GM23338 (cell line): ENCODE results near the gene FBXW11. TPM values are rescaled to one million over a fixed set of nuclear protein-coding genes. Genes with fewer than 3 reads are reported as not detected.

Source experiments
- ATAC-seq: fragments of 200-7000 bp; cut with Tn5 transposase; 3 replicates; pipeline ENCODE4 v1.9.1; 2020
- DNase-seq: peaks from one replicate; pipeline ENCODE4 v3.0.0-alpha.2; 2015; ENCODE audit warnings: low spot score
- H2AFZ ChIP-seq: fragments of 200-600 bp; sonication (generic); 2 replicates; pipeline ENCODE4 v1.8.0; 2016; ENCODE audit warnings: antibody characterized with exemption, mild to moderate bottlenecking, moderate library complexity
- H3F3A ChIP-seq: fragments of 200-600 bp; sonication (generic); replicated peaks from 2 replicates; pipeline ENCODE4 v1.8.0; 2017; ENCODE audit warnings: antibody characterized with exemption, mixed run types, low read depth
- H3K27ac ChIP-seq: fragments of 200-600 bp; sonication (generic); 2 replicates; pipeline ENCODE4 v1.6.1; 2016; ENCODE audit warnings: low read depth
- H3K27me3 ChIP-seq: fragments of 200-600 bp; sonication (generic); 2 replicates; pipeline ENCODE4 v1.8.0; 2016; ENCODE audit warnings: mild to moderate bottlenecking, mixed run types, moderate library complexity; ENCODE audit not compliant: insufficient read depth
- H3K36me3 ChIP-seq: fragments of 200-600 bp; sonication (generic); 2 replicates; pipeline ENCODE4 v1.8.0; 2016; ENCODE audit warnings: mild to moderate bottlenecking; ENCODE audit not compliant: insufficient read depth
- H3K4me1 ChIP-seq: fragments of 200-600 bp; sonication (generic); 2 replicates; pipeline ENCODE4 v1.8.0; 2016; ENCODE audit warnings: mild to moderate bottlenecking, moderate library complexity; ENCODE audit not compliant: insufficient read depth
- H3K4me2 ChIP-seq: fragments of 200-600 bp; sonication (generic); 2 replicates; pipeline ENCODE4 v1.7.1; 2017; ENCODE audit warnings: mixed run types
- H3K4me3 ChIP-seq: fragments of 200-600 bp; sonication (generic); 2 replicates; pipeline ENCODE4 v1.6.1; 2016; ENCODE audit warnings: mixed run types
- H3K79me2 ChIP-seq: fragments of 200-600 bp; sonication (generic); replicated peaks from 2 replicates; pipeline ENCODE4 v1.8.0; 2017; ENCODE audit warnings: mild to moderate bottlenecking; ENCODE audit not compliant: insufficient read depth
- H3K9me2 ChIP-seq: fragments of 200-600 bp; sonication (generic); 2 replicates; pipeline ENCODE4 v1.8.0; 2017; ENCODE audit not compliant: insufficient read depth
- H4K20me1 ChIP-seq: fragments of 200-600 bp; sonication (generic); replicated peaks from 2 replicates; pipeline ENCODE4 v1.8.0; 2017; ENCODE audit warnings: mild to moderate bottlenecking; ENCODE audit not compliant: insufficient read depth
- H3K27ac Mint-ChIP-seq: 2 replicates; pipeline ENCODE4 v1.8.0; 2020; ENCODE audit warnings: inconsistent platforms, mild to moderate bottlenecking, moderate library complexity, mixed read lengths
- H3K27me3 Mint-ChIP-seq: 3 replicates; pipeline ENCODE4 v1.8.0; 2022; ENCODE audit warnings: low read depth, mild to moderate bottlenecking, moderate library complexity, mixed read lengths, inconsistent platforms; ENCODE audit not compliant: insufficient read depth, poor library complexity
- H3K36me3 Mint-ChIP-seq: 3 replicates; pipeline ENCODE4 v1.8.0; 2021; ENCODE audit warnings: low read depth, mild to moderate bottlenecking, inconsistent platforms, moderate library complexity, mixed read lengths
- H3K4me1 Mint-ChIP-seq: 3 replicates; pipeline ENCODE4 v1.8.0; 2020; ENCODE audit warnings: mild to moderate bottlenecking, inconsistent platforms, mixed read lengths
- H3K4me3 Mint-ChIP-seq: 3 replicates; pipeline ENCODE4 v1.8.0; 2021; ENCODE audit warnings: moderate library complexity, mild to moderate bottlenecking, inconsistent platforms, mixed read lengths
- H3K9me3 Mint-ChIP-seq: 3 replicates; pipeline ENCODE4 v1.8.0; 2020; ENCODE audit warnings: moderate library complexity, mild to moderate bottlenecking, inconsistent platforms, mixed read lengths
- CREB1 ChIP-seq: fragments of 250-450 bp; sonication (Bioruptor Pico); IDR thresholded peaks from 2 replicates; pipeline ENCODE4 v1.5.0; 2020; ENCODE audit warnings: low read depth, mild to moderate bottlenecking, moderate library complexity
- EZH2phosphoT487 ChIP-seq: fragments of 200-600 bp; sonication (generic); IDR thresholded peaks from one replicate; pipeline ENCODE4 v1.8.1; 2018; ENCODE audit warnings: antibody characterized with exemption; ENCODE audit not compliant: unreplicated experiment
- JUNB ChIP-seq: IDR thresholded peaks from one replicate; pipeline ENCODE4 v1.6.1; 2016; ENCODE audit warnings: antibody characterized with exemption; ENCODE audit not compliant: unreplicated experiment
- NANOG ChIP-seq: IDR thresholded peaks from 2 replicates; pipeline ENCODE4 v1.6.1; 2016; ENCODE audit warnings: antibody characterized with exemption, borderline replicate concordance
- STAT1 ChIP-seq: IDR thresholded peaks from one replicate; pipeline ENCODE4 v1.6.1; 2016; ENCODE audit warnings: antibody characterized with exemption; ENCODE audit not compliant: unreplicated experiment
- ZNF331 ChIP-seq: fragments of 250-450 bp; sonication (Bioruptor Pico); IDR thresholded peaks from 2 replicates; pipeline ENCODE4 v1.5.0; 2020; ENCODE audit warnings: low read depth, mild to moderate bottlenecking, moderate library complexity
- polyA plus RNA-seq: library from polyadenylated mRNA; unstranded; fragments of >200 nt; fragmentation: Nextera tagmentation; extraction: Ambion mirVana; gene quantifications from 2 replicates; pipeline ENCODE4 v1.2.1, GENCODE V29; 2016
- total RNA-seq: library from RNA; depleted of rRNA; stranded (reverse); fragments of >200 nt; shearing (Covaris generic); gene quantifications from 2 replicates; pipeline ENCODE4 v1.2.3, GENCODE V29; 2014
- TF ChIP-seq, protein P1 (sequence below): IDR thresholded peaks from one replicate; pipeline ENCODE4 v1.6.1; 2018; ENCODE audit warnings: antibody characterized with exemption; ENCODE audit not compliant: unreplicated experiment
- TF ChIP-seq, protein P2 (sequence below): IDR thresholded peaks from 2 replicates; pipeline ENCODE4 v1.6.1; 2016; ENCODE audit warnings: antibody characterized with exemption
- TF ChIP-seq, protein P3 (sequence below), 2 experiments: fragments of 200-600 bp in 1 of 2; sonication (generic) in 1 of 2; conservative IDR thresholded peaks; 2 replicates each; pipeline versions ENCODE4 v1.5.1 to v1.6.1; 2016 to 2017; ENCODE audit warnings: antibody characterized with exemption in 2 of 2, low read depth in 2 of 2, mild to moderate bottlenecking in 2 of 2, moderate library complexity in 1 of 2

The FBXW11 gene
- total and polyA plus RNA-seq, 2 experiments from 2014 or later: 45.0 to 88.0 TPM

DNA sequence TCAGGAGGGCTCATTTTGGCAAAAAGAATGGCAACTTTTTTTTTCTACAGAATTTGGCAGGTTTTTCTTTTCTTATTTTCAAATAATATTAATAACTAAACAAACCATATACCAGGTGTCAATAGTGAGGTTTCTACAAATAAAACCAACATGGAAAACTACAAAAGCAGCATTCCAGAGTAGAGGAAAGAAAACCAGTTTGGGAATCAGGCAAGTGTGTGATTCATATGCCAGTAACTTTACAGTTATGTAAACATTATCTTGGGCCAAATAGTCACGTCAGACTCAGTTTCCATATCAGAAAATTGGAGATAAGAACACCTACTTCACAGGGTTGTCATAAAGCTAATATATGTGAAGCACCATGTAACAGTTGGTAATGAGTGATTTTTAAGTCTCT, 51.7 kb downstream of the FBXW11 start (continued):
- TF ChIP-seq, protein P1, sequence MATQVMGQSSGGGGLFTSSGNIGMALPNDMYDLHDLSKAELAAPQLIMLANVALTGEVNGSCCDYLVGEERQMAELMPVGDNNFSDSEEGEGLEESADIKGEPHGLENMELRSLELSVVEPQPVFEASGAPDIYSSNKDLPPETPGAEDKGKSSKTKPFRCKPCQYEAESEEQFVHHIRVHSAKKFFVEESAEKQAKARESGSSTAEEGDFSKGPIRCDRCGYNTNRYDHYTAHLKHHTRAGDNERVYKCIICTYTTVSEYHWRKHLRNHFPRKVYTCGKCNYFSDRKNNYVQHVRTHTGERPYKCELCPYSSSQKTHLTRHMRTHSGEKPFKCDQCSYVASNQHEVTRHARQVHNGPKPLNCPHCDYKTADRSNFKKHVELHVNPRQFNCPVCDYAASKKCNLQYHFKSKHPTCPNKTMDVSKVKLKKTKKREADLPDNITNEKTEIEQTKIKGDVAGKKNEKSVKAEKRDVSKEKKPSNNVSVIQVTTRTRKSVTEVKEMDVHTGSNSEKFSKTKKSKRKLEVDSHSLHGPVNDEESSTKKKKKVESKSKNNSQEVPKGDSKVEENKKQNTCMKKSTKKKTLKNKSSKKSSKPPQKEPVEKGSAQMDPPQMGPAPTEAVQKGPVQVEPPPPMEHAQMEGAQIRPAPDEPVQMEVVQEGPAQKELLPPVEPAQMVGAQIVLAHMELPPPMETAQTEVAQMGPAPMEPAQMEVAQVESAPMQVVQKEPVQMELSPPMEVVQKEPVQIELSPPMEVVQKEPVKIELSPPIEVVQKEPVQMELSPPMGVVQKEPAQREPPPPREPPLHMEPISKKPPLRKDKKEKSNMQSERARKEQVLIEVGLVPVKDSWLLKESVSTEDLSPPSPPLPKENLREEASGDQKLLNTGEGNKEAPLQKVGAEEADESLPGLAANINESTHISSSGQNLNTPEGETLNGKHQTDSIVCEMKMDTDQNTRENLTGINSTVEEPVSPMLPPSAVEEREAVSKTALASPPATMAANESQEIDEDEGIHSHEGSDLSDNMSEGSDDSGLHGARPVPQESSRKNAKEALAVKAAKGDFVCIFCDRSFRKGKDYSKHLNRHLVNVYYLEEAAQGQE: no peak
- no peak for TF ChIP-seq EZH2phosphoT487
- TF ChIP-seq, protein P2, sequence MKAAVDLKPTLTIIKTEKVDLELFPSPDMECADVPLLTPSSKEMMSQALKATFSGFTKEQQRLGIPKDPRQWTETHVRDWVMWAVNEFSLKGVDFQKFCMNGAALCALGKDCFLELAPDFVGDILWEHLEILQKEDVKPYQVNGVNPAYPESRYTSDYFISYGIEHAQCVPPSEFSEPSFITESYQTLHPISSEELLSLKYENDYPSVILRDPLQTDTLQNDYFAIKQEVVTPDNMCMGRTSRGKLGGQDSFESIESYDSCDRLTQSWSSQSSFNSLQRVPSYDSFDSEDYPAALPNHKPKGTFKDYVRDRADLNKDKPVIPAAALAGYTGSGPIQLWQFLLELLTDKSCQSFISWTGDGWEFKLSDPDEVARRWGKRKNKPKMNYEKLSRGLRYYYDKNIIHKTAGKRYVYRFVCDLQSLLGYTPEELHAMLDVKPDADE: no peak
- TF ChIP-seq JUNB: no peak
- TF ChIP-seq CREB1 (CRISPR knock-in tag): no peak

DNA sequence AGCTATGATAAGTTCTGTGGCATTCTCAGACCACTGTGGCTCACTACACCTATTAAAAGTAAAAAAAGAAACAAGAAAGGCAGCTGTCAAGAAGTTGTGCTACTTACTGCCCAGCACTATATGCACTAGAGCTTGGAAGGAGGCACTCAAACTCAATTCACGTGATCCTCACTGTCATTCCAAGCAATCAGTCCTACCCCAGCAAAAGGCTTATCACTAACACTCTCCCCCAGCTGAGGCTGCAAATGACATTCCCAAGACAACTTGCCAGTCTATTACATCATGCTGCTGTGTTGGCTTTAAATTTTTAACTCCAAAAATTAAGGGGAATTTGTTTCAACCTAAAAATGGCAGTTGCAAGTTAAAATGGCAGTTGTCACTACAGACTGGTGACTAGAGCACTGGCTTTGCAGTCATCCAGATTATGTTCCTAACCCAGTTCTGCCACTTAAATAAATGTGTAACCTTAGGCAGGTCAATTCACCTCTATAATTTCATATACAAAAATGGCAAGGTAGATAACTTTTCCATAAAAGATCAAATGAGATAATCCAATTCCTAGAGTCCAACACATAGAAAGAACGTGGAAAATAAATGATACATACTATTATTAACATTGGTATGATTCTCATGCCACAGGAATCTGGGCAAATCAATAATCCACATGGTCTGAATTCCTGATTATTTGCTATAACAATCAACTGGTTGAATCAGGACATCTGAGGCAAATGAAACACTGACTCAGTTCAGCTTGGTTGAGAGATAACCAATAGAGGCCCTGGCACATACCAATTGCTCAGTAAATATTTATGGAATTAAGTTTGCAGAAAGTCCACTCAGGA, 52.4 kb downstream of the FBXW11 start:
- Mint-ChIP-seq H3K27ac (peak overlapping the region; percentile 16; the same call in 1 of the 2 replicates), H3K9me3 (no peaks in the 10 kb centered on the region), H3K4me3 (no peak overlapping the region), H3K36me3 (0 out of 3 replicates have a peak, but pooled peaks cover 3% of the 10 kb centered on the region), H3K27me3 (peaks cover 3% of the 10 kb centered on the region), H3K4me1 (peaks cover 57% of the 10 kb centered on the region)
- Histone ChIP-seq H3K79me2 (peaks cover 99% of the 10 kb centered on the region), H2AFZ (no peak overlapping the region), H3K4me3 (no peak overlapping the region), H4K20me1 (peaks cover 76% of the 10 kb centered on the region), H3K4me2 (no peak overlapping the region), H3F3A (no peaks in the 10 kb centered on the region), H3K27ac (peak overlapping the region; percentile 5; the same call in 1 of the 2 replicates), H3K36me3 (no peaks in the 10 kb centered on the region), H3K27me3 (no peaks in the 10 kb centered on the region), H3K9me2 (no peaks in the 10 kb centered on the region), H3K4me1 (peaks cover 53% of the 10 kb centered on the region)
- peak; percentile 44 for ATAC-seq
- DNase-seq: no peak
- no peak for TF ChIP-seq NANOG
- TF ChIP-seq, protein P3, sequence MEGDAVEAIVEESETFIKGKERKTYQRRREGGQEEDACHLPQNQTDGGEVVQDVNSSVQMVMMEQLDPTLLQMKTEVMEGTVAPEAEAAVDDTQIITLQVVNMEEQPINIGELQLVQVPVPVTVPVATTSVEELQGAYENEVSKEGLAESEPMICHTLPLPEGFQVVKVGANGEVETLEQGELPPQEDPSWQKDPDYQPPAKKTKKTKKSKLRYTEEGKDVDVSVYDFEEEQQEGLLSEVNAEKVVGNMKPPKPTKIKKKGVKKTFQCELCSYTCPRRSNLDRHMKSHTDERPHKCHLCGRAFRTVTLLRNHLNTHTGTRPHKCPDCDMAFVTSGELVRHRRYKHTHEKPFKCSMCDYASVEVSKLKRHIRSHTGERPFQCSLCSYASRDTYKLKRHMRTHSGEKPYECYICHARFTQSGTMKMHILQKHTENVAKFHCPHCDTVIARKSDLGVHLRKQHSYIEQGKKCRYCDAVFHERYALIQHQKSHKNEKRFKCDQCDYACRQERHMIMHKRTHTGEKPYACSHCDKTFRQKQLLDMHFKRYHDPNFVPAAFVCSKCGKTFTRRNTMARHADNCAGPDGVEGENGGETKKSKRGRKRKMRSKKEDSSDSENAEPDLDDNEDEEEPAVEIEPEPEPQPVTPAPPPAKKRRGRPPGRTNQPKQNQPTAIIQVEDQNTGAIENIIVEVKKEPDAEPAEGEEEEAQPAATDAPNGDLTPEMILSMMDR (conservative IDR thresholded peaks at IDR 0.05; ENCODE audit: low read depth in 2 of 2): no peak
- no peak for TF ChIP-seq CREB1 (CRISPR knock-in tag)
- no peak for TF ChIP-seq EZH2phosphoT487
- TF ChIP-seq ZNF331 (CRISPR knock-in tag): no peak
- TF ChIP-seq JUNB: no peak
- TF ChIP-seq STAT1: no peak
